ENCODE results near the gene TRHDE. TPM values are rescaled to one million over a fixed set of nuclear protein-coding genes. Genes with fewer than 3 reads are reported as not detected.

TRHDE gene
- total RNA-seq, 1 experiment from 2014 or later = not detected

- in situ Hi-C loops (cut with HindIII; ENCODE audit: low pct_unique_long_range_greater_than_20kb, low sequenced_read_pairs) = no loop called here
These were observed 444.1 kb downstream of the TRHDE start for GRCh38 chr12:72716221-72716620.

GRCh38 chr12:72717036-72717435 is 444.9 kb downstream of the TRHDE start:
- in situ Hi-C loops (cut with HindIII; ENCODE audit: low pct_unique_long_range_greater_than_20kb, low sequenced_read_pairs) = no loop called here
- DNase-seq (ENCODE audit: low read depth, low spot score) = no peak

More at GRCh38 chr12:72716221-72716620, 444.1 kb downstream of the TRHDE start:
- no peak for DNase-seq (ENCODE audit: low read depth, low spot score)
